ENCODE measurements around the gene ADARB2. TPM values are rescaled to one million over a fixed set of nuclear protein-coding genes. Genes with fewer than 3 reads are reported as not detected.

Gene ADARB2
- total RNA-seq, 1 donor from 2014 or later: 38.7 TPM

- Mint-ChIP-seq H3K27me3 (ENCODE audit: unreplicated experiment) (peaks cover 4% of the 10 kb centered on the region), H3K4me1 (ENCODE audit: unreplicated experiment) (no peaks in the 10 kb centered on the region), H3K9me3 (ENCODE audit: unreplicated experiment) (no peaks in the 10 kb centered on the region), H3K27ac (ENCODE audit: unreplicated experiment) (no peak overlapping the region), H3K36me3 (ENCODE audit: unreplicated experiment) (no peaks in the 10 kb centered on the region), H3K4me3 (ENCODE audit: unreplicated experiment) (no peak overlapping the region)
- no peak for TF ChIP-seq CTCF (IDR thresholded peaks at IDR 0.05)
- DNase-seq (ENCODE audit: extremely low spot score, unreplicated experiment): no peak
These were observed 190.8 kb downstream of the ADARB2 start for GRCh38 chr10:1546431-1547110.

- Mint-ChIP-seq H3K4me3 (ENCODE audit: unreplicated experiment) (no peak overlapping the region), H3K36me3 (ENCODE audit: unreplicated experiment) (no peaks in the 10 kb centered on the region), H3K27me3 (ENCODE audit: unreplicated experiment) (peaks cover 4% of the 10 kb centered on the region), H3K27ac (ENCODE audit: unreplicated experiment) (no peak overlapping the region), H3K9me3 (ENCODE audit: unreplicated experiment) (no peaks in the 10 kb centered on the region), H3K4me1 (ENCODE audit: unreplicated experiment) (no peaks in the 10 kb centered on the region)
- TF ChIP-seq CTCF (IDR thresholded peaks at IDR 0.05): no peak
- DNase-seq (ENCODE audit: extremely low spot score, unreplicated experiment): no peak
These were observed 191.8 kb downstream of the ADARB2 start for GRCh38 chr10:1545524-1545923.

GRCh38 chr10:1544929-1545328 lies 192.4 kb downstream of the ADARB2 start:
- no peak overlapping the region for H3K4me3 Mint-ChIP-seq (ENCODE audit: unreplicated experiment)
- H3K4me1 Mint-ChIP-seq (ENCODE audit: unreplicated experiment): no peaks in the 10 kb centered on the region
- DNase-seq (ENCODE audit: extremely low spot score, unreplicated experiment): no peak
- H3K36me3 Mint-ChIP-seq (ENCODE audit: unreplicated experiment): no peaks in the 10 kb centered on the region
- H3K9me3 Mint-ChIP-seq (ENCODE audit: unreplicated experiment): no peaks in the 10 kb centered on the region
- no peak for TF ChIP-seq CTCF (IDR thresholded peaks at IDR 0.05)
- H3K27ac Mint-ChIP-seq (ENCODE audit: unreplicated experiment): no peak overlapping the region
- H3K27me3 Mint-ChIP-seq (ENCODE audit: unreplicated experiment): peaks cover 4% of the 10 kb centered on the region

GRCh38 chr10:1544209-1544673 lies 193.1 kb downstream of the ADARB2 start:
- no peak overlapping the region for H3K4me3 Mint-ChIP-seq (ENCODE audit: unreplicated experiment)
- H3K36me3 Mint-ChIP-seq (ENCODE audit: unreplicated experiment): no peaks in the 10 kb centered on the region
- H3K27ac Mint-ChIP-seq (ENCODE audit: unreplicated experiment): no peak overlapping the region
- TF ChIP-seq CTCF (IDR thresholded peaks at IDR 0.05): no peak
- no peaks in the 10 kb centered on the region for H3K4me1 Mint-ChIP-seq (ENCODE audit: unreplicated experiment)
- no peak for DNase-seq (ENCODE audit: extremely low spot score, unreplicated experiment)
- H3K9me3 Mint-ChIP-seq (ENCODE audit: unreplicated experiment): no peaks in the 10 kb centered on the region
- peaks cover 4% of the 10 kb centered on the region for H3K27me3 Mint-ChIP-seq (ENCODE audit: unreplicated experiment)

GRCh38 chr10:1543596-1543995 lies 193.7 kb downstream of the ADARB2 start:
- no peak for TF ChIP-seq CTCF (IDR thresholded peaks at IDR 0.05)
- Mint-ChIP-seq H3K9me3 (ENCODE audit: unreplicated experiment) (no peaks in the 10 kb centered on the region), H3K4me1 (ENCODE audit: unreplicated experiment) (no peaks in the 10 kb centered on the region), H3K27me3 (ENCODE audit: unreplicated experiment) (peaks cover 3% of the 10 kb centered on the region), H3K4me3 (ENCODE audit: unreplicated experiment) (no peak overlapping the region), H3K27ac (ENCODE audit: unreplicated experiment) (no peak overlapping the region), H3K36me3 (ENCODE audit: unreplicated experiment) (no peaks in the 10 kb centered on the region)
- DNase-seq (ENCODE audit: extremely low spot score, unreplicated experiment): no peak
